K562 (cell line): ENCODE results near the gene SAMD11. TPM values are rescaled to one million over a fixed set of nuclear protein-coding genes. Genes with fewer than 3 reads are reported as not detected.

ENCODE experiments used
- ATF4 ChIP-seq: fragments of 450-650 bp; formaldehyde crosslinking; IDR thresholded peaks from 2 replicates; pipeline ENCODE4 v1.4.0; 2022; ENCODE audit warnings: mild to moderate bottlenecking, moderate library complexity
- BMI1 ChIP-seq: fragments of 150-350 bp; IDR thresholded peaks from 2 replicates; pipeline ENCODE4 v1.6.1; 2014; ENCODE audit warnings: low read length
- CBX3 ChIP-seq, 2 experiments: IDR thresholded peaks; 1 replicate in 1 of 2; 2 replicates in 1 of 2; pipeline ENCODE4 v1.6.1; 2012; ENCODE audit warnings: inconsistent platforms in 2 of 2, low read length in 2 of 2, borderline replicate concordance in 1 of 2, control low read depth in 1 of 2
- DACH1 ChIP-seq: fragments of 450-650 bp; IDR thresholded peaks from 2 replicates; pipeline ENCODE4 v1.6.1; 2018; ENCODE audit not compliant: partially characterized antibody
- KAT8 ChIP-seq: fragments of 450-650 bp; IDR thresholded peaks from 2 replicates; pipeline ENCODE4 v1.6.1; 2016; ENCODE audit warnings: low read depth, mild to moderate bottlenecking
- KDM2B ChIP-seq: fragments of 250-450 bp; sonication (Bioruptor Pico); IDR thresholded peaks from 2 replicates; pipeline ENCODE4 v1.8.0; 2021; ENCODE audit warnings: mild to moderate bottlenecking, moderate library complexity
- KLF10 ChIP-seq: fragments of 250-450 bp; sonication (Bioruptor Pico); IDR thresholded peaks from 2 replicates; pipeline ENCODE4 v1.6.1; 2021; ENCODE audit warnings: matching md5 sums
- MTA3 ChIP-seq: fragments of 450-650 bp; formaldehyde crosslinking; IDR thresholded peaks from 2 replicates; pipeline ENCODE4 v1.6.1; 2017; ENCODE audit warnings: mild to moderate bottlenecking, borderline replicate concordance
- TAL1 ChIP-seq: fragments of 450-650 bp; IDR thresholded peaks from 2 replicates; pipeline ENCODE4 v1.6.1; 2016; ENCODE audit warnings: mild to moderate bottlenecking
- ZBTB17 ChIP-seq: fragments of 450-650 bp; formaldehyde crosslinking; IDR thresholded peaks from 2 replicates; pipeline ENCODE4 v1.4.0; 2020; ENCODE audit warnings: mild to moderate bottlenecking
- ZBTB2 ChIP-seq: fragments of 450-650 bp; IDR thresholded peaks from 2 replicates; pipeline ENCODE4 v1.6.1; 2016; ENCODE audit warnings: antibody characterized with exemption
- ZC3H4 ChIP-seq: sonication (generic); formaldehyde crosslinking; IDR thresholded peaks from 2 replicates; pipeline ENCODE4 v1.9.0; 2021; ENCODE audit warnings: missing genetic modification reagents, borderline replicate concordance
- ZNF124 ChIP-seq: sonication (generic); formaldehyde crosslinking; IDR thresholded peaks from 2 replicates; pipeline ENCODE4 v1.8.1; 2022; ENCODE audit warnings: missing genetic modification reagents
- ZNF184 ChIP-seq: sonication (generic); formaldehyde crosslinking; IDR thresholded peaks from 2 replicates; pipeline ENCODE4 v1.5.0; 2020; ENCODE audit warnings: missing genetic modification reagents
- ZNF507 ChIP-seq: conservative IDR thresholded peaks from 2 replicates; pipeline ENCODE4 v1.6.1; 2017; ENCODE audit warnings: missing genetic modification characterization, missing compliant biosample characterization
- ZNF785 ChIP-seq: fragments of 250-450 bp; sonication (Bioruptor Pico); IDR thresholded peaks from 2 replicates; pipeline ENCODE4 v1.4.0; 2020; ENCODE audit warnings: mild to moderate bottlenecking
- polyA plus RNA-seq, 8 experiments: library from polyadenylated mRNA; depleted of rRNA in 4 of 8; stranded (reverse) in 5 of 8; unstranded in 3 of 8; fragments of >200 nt; fragmentation: Nextera tagmentation in 2 of 8; fragmentation: Illumina TruSeq in 1 of 8; extraction: Ambion mirVana in 2 of 8; extraction: Trizol in 1 of 8; gene quantifications; 2 replicates each; pipeline versions ENCODE4 v1.2.1 to v1.2.3, GENCODE V29; 2011 to 2014; ENCODE audit warnings: inconsistent platforms in 1 of 8, missing spikeins in 1 of 8
- total RNA-seq, 7 experiments: library from RNA; depleted of rRNA in 6 of 7; stranded (reverse); fragments of >200 nt in 6 of 7; fragmentation: Illumina TruSeq in 2 of 7; extraction: Trizol in 2 of 7; gene quantifications; 2 replicates each; pipeline versions ENCODE4 v1.2.1 to v1.2.3, GENCODE V29; 2011 to 2021; ENCODE audit warnings: low replicate concordance in 1 of 7
- TF ChIP-seq, protein P1 (sequence below): fragments of 200-800 bp; sonication (Bioruptor generic); IDR thresholded peaks from 2 replicates; pipeline ENCODE4 v1.6.1; 2016; ENCODE audit warnings: missing genetic modification characterization, missing compliant biosample characterization
- TF ChIP-seq, protein P2 (sequence below): fragments of 450-650 bp; formaldehyde crosslinking; IDR thresholded peaks from 2 replicates; pipeline ENCODE4 v1.4.0; 2020; ENCODE audit warnings: mild to moderate bottlenecking, mixed read lengths

SAMD11 gene
- total and polyA plus RNA-seq, 9 of the 15 experiments (the other 6 are each of a cell fraction or from before 2014, with no cell fraction given): 0.07 to 0.82 (median 0.11) TPM; not detected in 2

DNA sequence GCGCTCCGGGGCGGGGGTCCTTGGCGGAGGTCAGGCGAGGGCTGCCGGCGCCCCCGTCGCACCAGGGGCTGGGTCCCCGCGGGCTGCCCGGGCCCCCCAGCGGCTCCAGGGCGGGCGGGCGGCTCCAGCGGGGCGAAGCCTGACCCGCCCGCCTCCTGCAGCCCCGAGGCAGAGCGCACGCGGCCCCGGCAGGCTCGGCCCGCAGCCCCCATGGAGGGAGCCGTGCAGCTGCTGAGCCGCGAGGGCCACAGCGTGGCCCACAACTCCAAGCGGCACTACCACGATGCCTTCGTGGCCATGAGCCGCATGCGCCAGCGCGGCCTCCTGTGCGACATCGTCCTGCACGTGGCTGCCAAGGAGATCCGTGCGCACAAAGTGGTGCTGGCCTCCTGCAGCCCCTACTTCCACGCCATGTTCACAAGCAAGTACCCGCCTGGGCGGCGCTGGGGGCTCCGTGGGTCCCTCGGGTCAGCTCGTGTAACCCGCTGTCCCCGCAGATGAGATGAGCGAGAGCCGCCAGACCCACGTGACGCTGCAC is 37.5 kb downstream of the SAMD11 start (continued):
- TF ChIP-seq ZBTB17 (CRISPR knock-in tag) (no peak), CBX3 (IDR thresholded peaks at IDR 0.05; ENCODE audit: borderline replicate concordance in 1 of 2, low read length in 2 of 2) (peak in 1 of 2 experiments; percentile 57; a peak in 1 of 3 replicates), TAL1 (no peak), ATF4 (CRISPR knock-in tag) (no peak), ZC3H4 (CRISPR knock-in tag) (0 out of 2 replicates have a peak, but pooled peaks have one; percentile 22), ZNF785 (CRISPR knock-in tag) (no peak), ZNF124 (CRISPR knock-in tag) (peak; percentile 75; the same call in 1 of the 2 replicates), DACH1 (no peak), MTA3 (no peak), KLF10 (CRISPR knock-in tag) (no peak), ZNF184 (CRISPR knock-in tag) (no peak), ZBTB2 (no peak), KDM2B (0 out of 2 replicates have a peak, but pooled peaks have one; percentile 54), KAT8 (no peak), BMI1 (no peak), ZNF507 (tag) (no peak)
- TF ChIP-seq, protein P1, sequence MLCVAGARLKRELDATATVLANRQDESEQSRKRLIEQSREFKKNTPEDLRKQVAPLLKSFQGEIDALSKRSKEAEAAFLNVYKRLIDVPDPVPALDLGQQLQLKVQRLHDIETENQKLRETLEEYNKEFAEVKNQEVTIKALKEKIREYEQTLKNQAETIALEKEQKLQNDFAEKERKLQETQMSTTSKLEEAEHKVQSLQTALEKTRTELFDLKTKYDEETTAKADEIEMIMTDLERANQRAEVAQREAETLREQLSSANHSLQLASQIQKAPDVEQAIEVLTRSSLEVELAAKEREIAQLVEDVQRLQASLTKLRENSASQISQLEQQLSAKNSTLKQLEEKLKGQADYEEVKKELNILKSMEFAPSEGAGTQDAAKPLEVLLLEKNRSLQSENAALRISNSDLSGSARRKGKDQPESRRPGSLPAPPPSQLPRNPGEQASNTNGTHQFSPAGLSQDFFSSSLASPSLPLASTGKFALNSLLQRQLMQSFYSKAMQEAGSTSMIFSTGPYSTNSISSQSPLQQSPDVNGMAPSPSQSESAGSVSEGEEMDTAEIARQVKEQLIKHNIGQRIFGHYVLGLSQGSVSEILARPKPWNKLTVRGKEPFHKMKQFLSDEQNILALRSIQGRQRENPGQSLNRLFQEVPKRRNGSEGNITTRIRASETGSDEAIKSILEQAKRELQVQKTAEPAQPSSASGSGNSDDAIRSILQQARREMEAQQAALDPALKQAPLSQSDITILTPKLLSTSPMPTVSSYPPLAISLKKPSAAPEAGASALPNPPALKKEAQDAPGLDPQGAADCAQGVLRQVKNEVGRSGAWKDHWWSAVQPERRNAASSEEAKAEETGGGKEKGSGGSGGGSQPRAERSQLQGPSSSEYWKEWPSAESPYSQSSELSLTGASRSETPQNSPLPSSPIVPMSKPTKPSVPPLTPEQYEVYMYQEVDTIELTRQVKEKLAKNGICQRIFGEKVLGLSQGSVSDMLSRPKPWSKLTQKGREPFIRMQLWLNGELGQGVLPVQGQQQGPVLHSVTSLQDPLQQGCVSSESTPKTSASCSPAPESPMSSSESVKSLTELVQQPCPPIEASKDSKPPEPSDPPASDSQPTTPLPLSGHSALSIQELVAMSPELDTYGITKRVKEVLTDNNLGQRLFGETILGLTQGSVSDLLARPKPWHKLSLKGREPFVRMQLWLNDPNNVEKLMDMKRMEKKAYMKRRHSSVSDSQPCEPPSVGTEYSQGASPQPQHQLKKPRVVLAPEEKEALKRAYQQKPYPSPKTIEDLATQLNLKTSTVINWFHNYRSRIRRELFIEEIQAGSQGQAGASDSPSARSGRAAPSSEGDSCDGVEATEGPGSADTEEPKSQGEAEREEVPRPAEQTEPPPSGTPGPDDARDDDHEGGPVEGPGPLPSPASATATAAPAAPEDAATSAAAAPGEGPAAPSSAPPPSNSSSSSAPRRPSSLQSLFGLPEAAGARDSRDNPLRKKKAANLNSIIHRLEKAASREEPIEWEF (CRISPR knock-in tag): no peak
- TF ChIP-seq, protein P2, sequence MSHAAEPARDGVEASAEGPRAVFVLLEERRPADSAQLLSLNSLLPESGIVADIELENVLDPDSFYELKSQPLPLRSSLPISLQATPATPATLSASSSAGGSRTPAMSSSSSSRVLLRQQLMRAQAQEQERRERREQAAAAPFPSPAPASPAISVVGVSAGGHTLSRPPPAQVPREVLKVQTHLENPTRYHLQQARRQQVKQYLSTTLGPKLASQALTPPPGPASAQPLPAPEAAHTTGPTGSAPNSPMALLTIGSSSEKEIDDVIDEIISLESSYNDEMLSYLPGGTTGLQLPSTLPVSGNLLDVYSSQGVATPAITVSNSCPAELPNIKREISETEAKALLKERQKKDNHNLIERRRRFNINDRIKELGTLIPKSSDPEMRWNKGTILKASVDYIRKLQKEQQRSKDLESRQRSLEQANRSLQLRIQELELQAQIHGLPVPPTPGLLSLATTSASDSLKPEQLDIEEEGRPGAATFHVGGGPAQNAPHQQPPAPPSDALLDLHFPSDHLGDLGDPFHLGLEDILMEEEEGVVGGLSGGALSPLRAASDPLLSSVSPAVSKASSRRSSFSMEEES (CRISPR knock-in tag): no peak
